Ecto neural progenitor cell (in vitro differentiated cells): Measurements from ENCODE around the gene MYO1E.

Experiments
- DNase-seq: peaks from one replicate; pipeline ENCODE4 v3.0.0-alpha.2; 2018; ENCODE audit warnings: low spot score

Gene MYO1E

DNA sequence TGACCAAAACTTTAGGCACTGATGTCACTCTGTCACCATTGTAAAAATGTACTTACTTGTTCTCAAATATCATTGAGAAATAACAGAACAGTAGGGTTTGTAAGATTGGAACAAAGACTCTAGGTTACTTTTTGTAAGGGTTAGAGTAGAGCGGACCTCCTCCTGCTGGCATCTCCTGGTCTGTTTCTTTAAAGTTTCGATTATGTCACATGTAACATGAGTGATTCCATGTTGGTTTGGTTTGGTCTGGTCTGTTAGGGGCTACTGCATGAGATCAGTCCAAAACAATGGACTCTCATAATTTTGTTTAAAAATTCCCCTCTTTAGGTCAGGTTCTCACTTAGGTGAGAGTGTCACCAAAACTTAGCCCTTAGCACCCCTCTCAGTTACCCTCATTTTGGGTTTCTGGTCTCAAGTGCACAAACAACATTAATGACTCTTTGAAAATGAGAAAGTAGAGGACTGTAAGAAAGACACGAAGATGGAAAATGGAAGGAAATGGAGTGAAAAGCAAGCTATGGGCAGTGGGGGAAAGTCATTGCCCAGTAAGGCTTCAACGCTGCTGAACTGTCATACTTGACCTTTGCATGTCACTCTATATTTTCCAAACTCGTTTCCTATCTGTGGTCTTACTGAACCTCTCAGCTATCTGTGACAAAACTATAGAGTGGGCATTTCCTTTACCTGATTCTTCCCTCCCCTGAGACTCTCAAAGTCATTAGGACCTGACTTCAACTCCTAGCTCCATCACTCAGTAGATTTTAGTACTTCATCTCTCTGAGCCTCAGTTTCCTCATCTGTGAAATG lies 113.3 kb downstream of the MYO1E start:
- DNase-seq = no peak

DNA sequence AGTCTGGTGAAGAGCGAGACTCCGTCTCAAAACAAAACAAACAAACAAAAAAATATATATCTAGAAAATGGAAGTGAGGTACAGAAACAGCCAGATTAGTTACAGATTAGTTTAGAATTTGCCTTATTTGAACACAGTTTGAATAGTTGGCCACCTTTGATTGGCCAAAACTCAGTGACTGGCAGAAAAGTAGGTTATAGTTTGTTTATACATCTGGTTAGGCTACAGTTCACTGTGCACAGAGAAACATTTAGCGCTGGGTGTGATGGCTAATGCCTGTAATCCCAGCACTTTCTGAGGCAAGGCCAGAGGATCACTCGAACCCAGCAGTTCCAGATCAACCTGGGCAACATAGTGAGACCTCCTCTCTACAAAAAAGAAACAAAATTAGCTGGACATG lies 114.4 kb downstream of the MYO1E start:
- no peak for DNase-seq

DNA sequence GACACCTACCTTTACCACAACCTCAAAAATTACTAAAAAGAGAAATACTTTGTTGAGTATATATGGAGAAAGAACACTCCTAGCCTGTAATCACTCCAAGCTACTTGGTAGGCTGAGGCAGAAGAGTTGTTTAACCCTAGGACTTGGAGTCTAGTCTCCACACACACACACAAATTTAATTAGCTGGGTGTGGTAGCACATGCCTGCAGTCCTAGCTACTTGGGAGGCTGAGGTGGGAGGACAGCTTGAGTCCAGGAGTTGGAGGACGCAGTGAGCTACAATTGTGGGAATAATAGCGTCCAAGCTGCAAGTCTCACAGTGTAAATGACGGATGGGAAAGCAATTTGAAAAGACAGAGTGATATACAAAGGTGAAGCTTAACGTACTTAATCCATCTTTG lies 115.5 kb downstream of the MYO1E start:
- DNase-seq = no peak

DNA sequence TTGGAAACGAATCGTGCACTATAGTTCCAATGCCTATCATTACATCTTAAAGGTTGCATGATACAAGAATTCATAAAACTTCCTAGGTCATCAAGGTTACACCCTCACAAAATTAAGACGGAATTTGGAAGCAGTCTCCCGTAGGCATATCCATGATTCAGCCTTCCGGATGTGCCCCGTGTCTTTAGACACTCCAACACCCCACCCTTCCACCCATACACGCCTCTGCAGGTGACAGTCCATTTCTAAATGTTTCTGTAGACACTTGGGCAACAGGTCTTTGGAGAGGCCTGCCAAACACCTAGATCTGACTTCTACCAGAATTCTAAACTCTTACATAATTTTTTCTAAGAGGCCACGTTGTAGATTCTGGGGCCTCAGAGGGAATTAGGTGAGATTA lies 116.2 kb downstream of the MYO1E start:
- DNase-seq = no peak

DNA sequence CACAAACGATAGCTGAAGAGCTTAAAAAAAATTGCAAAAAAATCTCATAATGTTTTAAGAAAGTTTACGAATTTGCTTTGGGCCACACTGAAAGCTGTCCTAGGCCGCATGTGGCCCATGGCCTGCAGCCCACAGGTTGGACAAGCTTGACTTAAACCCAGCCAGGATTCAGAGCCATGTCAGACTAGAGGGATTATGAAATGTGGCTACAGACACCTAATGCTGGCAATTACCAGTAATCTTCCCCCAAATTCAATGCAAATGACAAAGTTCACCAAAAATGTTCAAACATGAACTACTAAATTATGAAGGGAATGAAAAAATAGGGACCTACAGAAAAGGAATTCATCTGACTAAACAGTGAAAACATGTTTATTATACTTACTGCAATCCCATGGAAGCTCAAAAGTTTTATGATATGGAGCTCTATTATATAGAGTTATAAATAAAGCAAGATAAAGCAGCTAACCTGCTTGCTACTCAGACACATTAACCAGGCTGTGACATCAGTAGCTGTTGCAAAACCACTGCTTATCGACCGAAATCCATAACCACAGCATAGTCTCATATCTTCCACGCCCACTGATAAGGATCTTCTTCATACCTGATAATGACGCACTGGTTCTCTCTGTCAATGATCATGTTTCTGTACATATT lies 116.9 kb downstream of the MYO1E start:
- DNase-seq = no peak

DNA sequence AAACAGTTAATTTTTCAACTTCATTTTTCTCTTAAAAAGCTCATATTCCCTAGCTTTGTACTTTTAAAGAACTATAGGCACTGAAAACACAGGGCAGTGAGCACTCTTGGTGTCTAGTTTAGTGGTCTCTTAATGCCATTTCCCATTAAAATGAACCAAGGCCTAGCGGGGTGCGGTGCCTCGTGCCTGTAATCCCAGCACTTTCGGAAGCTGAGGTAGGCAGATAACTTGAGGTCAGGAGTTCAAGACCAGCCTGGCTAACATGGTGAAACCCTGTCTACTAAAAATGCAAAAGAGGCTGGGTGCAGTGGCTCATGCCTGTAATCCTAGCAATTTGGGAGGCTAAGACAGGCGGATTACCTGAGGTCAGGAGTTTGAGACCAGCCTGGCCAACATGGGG lies 120.5 kb downstream of the MYO1E start:
- no peak for DNase-seq

DNA sequence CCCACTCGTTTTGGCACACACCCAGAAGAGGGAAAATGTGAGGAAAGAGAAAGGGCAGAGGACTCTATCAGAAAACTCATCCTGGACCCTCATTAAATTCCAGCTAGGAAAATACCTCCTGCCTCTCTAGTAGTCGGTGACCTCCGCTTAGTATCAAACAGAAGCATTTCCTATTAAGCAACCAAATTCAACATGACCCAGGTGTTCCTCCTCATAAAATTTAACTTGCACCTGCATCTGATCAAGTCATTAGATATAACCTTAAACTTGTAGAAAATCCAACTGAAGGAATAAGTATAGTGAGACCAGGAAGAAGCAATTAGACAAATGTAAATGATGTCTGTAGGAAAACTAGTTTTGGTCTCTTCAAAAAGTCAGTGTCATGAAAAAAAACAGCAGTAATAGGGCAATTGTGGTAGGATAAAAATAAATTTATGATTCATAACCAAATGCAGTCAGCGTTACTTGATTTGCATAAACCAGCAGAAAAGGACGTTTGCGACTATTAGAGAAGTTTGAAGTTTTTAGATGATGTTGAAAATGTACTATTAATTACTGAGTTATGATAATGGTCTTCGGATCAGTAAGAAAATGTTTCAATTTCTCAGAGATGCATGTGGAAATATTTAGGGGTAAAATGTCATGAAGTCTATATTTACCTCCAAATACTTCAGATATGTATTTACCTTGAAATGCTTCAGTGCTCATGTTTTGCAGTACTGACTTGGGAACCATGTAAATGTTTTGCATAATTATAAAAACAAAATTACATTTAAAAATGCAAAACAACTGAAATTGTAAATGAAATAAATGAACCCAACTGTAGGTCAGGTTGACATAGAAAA lies 121.4 kb downstream of the MYO1E start:
- no peak for DNase-seq

DNA sequence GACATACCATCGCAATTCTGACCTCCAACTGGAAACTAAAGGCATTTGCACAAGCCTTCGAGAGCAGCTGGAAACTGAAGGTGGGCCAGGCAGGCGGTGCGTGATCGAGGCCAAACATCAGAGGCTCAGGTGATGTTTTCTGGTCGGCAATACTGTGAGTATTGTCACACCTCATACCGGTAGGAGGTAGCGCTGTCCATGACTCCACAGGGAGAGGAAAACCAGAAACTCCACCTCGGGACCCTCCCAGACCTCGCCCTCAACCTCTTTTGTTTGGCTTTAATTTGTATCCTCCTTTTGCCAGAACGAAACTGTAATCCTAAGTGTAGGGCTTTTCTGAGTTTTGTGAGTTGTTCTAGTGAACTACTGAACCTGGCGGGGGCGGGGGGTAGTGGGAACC lies 122.4 kb downstream of the MYO1E start:
- no peak for DNase-seq

DNA sequence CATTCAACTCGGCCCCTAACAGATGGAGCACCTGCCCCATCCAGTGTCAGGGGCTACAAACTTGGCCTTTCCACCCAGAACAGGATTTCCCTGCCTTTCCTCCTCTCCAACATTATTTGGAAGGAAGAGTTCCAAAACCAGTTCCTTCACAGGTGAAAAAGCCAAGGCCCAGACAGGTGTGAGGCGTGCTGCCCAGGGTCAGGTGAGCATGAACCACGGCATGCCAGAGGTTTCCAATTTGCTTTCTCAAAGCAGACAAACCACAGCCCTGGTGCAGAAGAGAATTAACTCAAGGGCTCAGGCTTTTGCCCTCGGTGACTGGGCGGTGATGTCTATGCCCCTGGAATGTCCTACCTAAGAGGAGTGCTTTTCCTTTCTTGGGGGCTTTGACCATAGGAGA lies 122.9 kb downstream of the MYO1E start:
- no peak for DNase-seq

DNA sequence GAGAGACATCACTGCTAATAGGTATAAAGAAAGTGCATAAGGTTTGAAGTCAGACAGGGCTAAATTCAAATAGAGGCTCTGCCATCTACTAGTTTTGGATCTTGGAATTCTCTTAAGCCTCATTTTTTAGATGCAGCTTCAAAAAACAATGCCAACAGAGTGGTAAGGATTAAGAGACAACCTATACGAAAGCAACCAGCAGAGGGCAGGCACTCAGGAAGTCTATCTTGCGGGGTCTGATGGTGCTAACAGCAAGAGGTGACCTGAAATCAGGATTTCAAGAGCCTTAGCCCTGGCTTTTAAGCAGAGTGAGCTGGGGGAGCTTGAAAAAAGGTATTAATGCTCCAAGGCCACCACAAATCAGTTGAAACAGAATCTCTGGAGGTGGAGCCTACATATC lies 125.3 kb downstream of the MYO1E start:
- DNase-seq = peak; percentile 57

DNA sequence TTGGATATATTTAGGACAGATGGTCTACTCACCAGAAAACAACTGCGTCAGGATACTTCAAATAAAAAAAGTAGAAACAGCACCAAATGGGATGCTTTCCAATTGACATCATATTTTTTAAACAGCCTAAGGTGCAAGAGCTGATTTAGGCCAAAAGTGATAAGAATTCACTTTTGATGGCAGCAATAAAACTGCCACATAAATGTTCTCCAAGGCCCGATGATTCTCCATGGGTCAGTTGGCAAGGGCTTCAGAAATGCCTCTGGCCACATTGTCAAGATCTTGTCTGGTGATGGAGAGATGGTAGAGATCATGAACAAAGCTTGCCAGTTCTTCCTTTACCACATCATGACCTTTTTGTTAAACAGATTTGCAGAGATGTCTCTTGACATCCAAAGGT lies 127.1 kb downstream of the MYO1E start:
- DNase-seq = no peak

DNA sequence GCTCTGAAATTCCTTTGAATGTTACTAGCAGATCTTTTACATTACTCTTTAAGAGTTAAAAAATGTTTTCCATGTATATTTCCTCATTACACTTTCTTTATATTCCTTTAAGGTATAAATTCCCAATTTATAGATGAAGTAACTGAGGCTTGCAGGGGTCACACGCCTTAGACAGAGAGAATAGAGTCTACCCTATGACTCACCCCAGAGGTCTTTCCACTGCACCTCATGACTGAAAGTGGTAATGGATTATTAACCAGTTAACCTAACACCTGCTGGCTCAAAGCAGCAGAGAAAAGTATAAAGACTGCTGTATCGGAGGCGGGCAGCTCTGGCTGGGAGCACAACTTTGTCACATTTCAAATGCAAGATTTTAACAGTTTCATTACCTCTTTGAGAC lies 128.3 kb downstream of the MYO1E start:
- no peak for DNase-seq

DNA sequence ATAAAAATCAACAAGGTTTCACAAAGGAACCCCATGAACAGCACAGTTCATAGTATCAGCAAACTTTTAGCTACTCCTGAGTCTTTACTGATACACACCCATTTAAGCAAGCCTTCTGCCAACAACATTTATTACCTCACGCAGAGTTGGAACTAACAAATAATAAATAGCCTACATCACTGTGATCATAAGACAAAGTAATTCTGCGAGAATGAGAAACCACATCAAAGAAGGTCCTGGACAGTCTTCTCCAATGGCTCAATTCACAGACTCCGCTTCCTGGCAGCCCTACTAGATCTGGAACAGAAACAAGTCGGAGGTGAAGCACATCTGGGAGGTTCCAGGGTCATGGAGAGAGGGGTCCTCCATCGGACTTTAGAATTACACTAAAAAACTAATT lies 129.0 kb downstream of the MYO1E start:
- DNase-seq = no peak

DNA sequence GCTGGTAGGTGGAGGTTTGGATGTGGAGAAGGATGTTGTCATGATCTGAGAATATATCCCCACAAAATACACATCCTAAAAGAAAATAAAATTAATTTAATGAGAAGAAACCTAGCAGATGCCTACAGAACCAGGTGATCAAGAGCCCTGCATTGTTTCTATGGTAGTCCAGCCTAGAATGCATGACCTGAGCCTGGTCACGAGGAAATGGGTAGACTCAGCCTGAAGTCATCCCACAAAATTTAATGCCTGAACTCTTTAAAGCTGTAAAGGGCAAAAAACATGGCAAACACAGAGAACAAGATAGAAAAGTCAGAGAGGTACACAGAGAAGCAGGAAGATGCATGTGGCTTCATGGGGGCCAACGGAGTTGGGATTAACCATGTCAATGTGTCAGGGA lies 130.0 kb downstream of the MYO1E start:
- no peak for DNase-seq

DNA sequence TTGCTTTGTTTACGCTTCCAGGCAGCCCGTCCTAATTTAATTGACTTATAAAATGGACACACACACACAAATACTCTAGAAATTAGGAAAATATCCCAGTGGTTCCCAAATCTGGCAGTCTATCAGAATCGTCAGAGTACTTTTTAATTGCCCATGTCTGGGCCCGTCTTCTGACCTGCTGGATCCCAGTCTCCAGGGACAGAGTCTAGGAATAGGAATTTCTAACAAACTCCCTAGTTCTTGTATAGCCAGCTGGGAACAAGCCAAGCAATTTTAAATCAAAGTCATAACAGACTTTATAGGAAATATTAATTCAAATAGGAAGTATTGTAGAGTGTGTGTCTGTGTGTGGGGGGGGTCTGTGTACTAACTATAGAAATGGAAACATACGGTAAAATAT lies 132.6 kb downstream of the MYO1E start:
- DNase-seq = no peak

DNA sequence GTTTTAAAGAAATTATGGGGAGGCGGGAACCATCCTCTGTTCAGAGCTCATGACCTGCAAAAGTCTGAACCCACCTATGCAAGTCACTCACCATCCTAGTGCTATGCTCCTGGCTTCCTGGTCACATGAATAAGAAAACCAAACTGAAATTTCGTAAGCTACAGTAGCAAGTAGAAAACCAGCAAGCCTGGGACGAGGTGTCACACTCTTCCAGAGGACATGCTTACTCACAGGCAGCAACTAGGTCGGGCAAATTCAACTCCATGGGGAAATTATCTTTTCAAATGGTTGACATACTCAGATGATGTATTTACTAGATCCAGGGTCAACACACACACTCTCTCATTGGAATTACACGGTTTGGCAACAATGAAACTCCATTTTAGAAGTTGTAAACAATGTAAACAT lies 134.7 kb downstream of the MYO1E start:
- DNase-seq = no peak

DNA sequence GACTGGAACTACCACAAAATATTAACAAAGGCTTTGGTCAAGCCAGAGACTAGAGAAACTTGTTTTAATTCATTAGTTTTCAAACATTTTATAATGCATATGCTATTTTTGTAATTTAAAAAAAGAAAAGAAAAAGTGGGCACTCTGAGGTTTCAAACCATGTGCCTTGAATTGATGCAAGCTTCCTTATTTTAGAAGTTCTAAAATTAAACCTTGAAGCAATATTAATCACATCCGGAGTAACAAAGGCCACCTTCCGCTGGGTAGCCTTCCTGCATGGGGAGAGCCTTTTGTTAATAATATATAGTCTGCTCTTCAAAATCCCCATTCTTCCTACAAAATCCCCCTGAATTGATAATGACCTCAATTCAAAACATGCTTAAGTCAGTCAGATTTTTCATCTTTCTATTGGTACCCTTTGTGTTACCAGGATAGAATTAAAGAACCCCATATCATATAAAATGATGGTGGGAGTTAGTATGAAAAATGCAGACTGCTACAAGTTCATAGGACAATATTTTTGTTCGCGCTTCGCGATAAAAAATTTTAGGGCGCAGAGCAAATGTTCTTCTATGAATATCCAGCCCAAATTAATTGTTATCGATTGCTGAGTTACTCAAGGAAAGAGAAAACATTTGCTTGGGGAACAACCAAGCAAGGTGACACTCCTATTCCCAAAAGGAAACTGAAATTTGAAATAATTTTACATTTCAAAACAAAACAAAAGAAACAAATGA lies 135.4 kb downstream of the MYO1E start:
- no peak for DNase-seq

DNA sequence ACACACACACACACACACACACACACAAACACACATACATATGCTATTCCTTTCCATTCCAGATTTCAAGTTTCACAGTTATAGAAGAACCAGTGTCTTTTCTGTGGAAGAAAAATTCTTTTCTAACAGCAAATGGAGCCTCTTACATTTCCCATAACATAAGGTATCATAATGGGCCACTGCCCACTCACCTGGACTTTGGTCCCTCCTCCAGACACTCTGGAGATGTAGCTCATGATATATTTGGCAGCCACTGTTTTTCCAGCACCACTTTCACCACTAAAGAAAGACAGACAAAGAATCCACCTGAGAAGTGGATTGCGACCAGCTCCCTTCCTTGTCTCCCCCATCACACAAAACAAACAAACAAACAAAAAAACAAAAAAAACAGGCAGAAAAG lies 136.3 kb downstream of the MYO1E start:
- DNase-seq = no peak

DNA sequence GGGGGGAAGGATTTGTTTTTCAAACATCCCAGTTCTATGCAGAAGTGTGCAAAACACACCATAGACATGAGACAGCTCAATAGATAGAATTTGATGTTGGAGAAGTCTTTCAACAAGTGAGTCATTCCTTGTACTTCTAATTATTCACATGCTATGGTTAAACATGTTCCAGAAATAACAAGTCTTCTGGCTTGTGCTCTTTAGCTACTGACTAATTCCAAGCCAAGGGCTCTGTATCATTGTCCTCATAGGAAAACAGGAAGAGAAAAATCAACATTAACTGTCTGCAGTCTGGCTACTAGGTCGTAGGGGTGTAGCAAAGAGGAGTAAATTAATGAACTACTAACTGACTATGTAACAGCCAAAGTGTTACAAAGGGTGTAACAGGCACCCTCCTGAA lies 140.2 kb downstream of the MYO1E start:
- no peak for DNase-seq

DNA sequence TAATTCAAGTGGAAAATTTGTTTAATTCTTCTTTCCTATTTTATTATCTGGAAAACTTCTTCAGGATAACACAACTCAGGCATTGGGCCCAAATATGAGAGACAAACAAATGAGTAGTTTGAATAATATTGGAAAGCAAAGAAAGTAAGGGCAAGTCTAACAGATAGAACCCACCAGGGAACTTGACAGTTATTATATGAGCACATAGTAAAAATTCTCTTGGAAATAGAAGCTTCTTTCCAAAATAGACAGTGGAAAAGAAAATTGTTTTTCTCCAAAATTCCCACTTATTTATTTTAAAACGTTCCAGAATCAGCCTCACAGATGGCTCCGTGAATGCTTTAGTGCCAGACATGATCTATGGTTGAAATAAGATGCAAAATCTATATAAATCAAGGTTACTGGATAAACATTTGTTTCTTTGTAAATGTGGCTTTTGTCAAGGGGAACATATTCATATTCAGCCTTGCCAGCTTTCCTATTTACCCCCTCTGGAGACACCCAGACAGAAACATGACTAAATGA lies 142.1 kb downstream of the MYO1E start:
- no peak for DNase-seq

DNA sequence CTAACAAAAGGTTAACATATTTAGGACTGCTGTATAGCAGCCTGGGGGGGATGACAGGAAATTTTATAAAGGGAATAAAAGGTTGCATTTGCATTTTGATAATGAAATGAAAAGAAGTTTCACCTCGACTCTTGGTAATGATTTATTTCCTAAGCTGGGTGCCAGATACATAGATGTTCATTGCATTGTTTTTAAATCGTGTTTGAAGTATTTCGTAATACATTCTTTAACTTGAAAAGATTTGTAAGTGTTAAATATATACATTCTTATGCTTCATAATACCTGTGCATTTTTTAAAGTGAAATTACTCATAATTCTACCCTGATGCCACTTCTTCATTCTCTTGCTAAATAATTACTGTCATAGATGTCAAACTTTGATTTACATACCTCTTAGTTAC lies 143.2 kb downstream of the MYO1E start:
- DNase-seq = no peak

DNA sequence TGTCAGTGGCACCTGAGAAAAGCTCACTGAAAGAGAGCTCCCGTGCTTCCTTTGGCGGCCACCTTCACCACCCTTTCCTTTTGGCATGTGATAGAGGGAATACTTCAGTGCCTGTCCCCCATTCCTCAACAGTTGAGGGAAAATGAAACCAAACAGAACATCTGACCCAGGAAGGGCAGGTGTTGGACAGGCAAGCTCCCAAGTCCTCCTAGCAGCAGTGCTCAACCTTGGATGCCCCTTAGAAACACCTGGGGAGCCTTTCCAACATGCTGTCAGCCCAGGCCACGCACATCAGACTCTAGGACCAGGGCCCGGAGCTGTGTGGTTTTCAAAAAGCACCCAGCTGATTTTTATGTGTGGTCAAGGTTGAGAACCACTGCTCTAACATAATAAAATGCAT lies 143.7 kb downstream of the MYO1E start:
- DNase-seq = no peak
